Right lobe of liver (tissue), 4 donors: Measurements from ENCODE around the gene GRXCR2.

Experiments
- POLR2A ChIP-seq: fragments of 450-650 bp; IDR thresholded peaks from one replicate; pipeline ENCODE4 v1.6.1; 2017; ENCODE audit warnings: antibody characterized with exemption, mild to moderate bottlenecking
- TF ChIP-seq, protein P1 (sequence below), 4 donors: fragments of 200-600 bp in 3 of 4; fragments of 450-650 bp in 1 of 4; IDR thresholded peaks; one replicate each; pipeline versions ENCODE4 v1.5.1 to v1.8.0; 2016 to 2022; ENCODE audit warnings: antibody characterized with exemption in 4 of 4, mild to moderate bottlenecking in 2 of 4
- donor health status: DM: no; HTN: no; CAD: no.
- donor health status: DM: no; HTN: no; CAD: no.
- donor health status: DM: no; HTN: yes; CAD: no.

DNA sequence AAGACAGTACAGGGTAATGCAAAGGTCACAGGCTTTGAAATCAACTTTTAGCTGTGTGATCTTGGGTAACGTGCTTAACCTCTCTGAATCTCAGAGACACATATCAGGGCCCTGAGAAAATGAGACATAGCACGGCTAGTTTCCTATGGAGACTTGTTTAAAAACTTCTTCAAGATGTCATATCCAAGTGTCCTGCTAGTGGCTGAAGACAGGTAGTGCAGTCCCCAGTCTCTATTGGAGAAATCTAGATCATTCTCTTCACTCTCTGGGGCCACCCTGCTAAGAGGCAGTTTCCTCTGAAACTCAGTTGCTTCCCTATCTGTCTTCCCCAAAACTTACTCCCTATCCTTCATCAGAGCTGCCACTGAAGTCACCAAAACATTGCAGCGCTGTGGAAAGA lies 30.3 kb upstream of the GRXCR2 start:
- TF ChIP-seq, protein P1, sequence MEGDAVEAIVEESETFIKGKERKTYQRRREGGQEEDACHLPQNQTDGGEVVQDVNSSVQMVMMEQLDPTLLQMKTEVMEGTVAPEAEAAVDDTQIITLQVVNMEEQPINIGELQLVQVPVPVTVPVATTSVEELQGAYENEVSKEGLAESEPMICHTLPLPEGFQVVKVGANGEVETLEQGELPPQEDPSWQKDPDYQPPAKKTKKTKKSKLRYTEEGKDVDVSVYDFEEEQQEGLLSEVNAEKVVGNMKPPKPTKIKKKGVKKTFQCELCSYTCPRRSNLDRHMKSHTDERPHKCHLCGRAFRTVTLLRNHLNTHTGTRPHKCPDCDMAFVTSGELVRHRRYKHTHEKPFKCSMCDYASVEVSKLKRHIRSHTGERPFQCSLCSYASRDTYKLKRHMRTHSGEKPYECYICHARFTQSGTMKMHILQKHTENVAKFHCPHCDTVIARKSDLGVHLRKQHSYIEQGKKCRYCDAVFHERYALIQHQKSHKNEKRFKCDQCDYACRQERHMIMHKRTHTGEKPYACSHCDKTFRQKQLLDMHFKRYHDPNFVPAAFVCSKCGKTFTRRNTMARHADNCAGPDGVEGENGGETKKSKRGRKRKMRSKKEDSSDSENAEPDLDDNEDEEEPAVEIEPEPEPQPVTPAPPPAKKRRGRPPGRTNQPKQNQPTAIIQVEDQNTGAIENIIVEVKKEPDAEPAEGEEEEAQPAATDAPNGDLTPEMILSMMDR (IDR thresholded peaks at IDR 0.05), result peak in 1 of 4 donors; percentile 5
- TF ChIP-seq POLR2A, result no peak
